Pons (tissue), 1 donor: Measurements from ENCODE around the gene HLA-C.
"Not testable (repeated sequence)": the region's sequence is repeated elsewhere in the genome, so short reads cannot be mapped to it uniquely, and the experiment has no call there.

ENCODE experiments used
- DNase-seq: peaks from one replicate; pipeline ENCODE4 v3.0.0-alpha.2; 2016; ENCODE audit warnings: low spot score

The HLA-C gene

DNA sequence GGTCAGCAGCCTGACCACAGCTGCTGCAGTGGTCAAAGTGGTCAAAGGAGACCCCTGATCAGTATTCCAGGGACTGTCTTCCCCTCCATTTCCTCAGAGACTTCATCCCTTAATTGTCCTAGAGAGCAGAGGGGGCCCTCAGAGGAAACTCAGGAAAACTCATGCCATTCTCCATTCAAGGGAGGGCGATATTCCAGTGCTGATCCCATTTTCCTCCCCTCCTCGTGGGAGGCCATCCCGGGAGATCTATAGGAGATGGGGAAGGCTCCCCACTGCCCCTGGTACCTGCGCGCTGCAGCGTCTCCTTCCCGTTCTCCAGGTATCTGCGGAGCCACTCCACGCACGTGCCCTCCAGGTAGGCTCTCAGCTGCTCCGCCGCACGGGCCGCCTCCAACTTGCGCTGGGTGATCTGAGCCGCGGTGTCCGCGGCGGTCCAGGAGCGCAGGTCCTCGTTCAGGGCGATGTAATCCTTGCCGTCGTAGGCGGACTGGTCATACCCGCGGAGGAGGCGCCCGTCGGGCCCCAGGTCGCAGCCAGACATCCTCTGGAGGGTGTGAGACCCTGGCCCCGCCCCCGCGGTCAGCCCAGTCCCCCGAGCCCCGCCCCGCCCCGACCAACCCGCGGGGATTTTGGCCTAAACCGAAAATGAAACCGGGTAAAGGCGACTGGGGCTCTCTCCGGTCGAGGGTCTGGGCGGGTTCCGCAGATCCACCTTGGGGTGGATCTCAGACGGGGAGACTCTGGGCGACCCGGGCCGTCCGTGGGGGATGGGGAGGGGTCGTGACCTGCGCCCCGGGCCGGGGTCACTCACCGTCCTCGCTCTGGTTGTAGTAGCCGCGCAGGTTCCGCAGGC, 878 bp downstream of the HLA-C start:
- no peak for DNase-seq

DNA sequence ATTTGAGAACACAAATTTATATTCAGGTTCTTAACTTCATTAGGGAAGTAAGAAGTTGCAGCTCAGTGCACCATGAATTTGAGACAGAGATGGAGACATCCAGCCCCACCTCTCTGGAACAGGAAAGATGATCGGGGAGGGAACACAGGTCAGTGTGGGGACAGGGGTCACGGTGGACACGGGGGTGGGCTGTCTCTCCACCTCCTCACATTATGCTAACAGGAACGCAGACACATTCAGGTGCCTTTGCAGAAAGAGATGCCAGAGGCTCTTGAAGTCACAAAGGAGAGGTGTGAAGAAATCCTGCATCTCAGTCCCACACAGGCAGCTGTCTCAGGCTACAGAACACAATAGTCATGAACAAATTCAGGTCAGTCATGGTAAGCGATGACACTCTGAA, 3.1 kb downstream of the HLA-C start:
- no peak for DNase-seq

DNA sequence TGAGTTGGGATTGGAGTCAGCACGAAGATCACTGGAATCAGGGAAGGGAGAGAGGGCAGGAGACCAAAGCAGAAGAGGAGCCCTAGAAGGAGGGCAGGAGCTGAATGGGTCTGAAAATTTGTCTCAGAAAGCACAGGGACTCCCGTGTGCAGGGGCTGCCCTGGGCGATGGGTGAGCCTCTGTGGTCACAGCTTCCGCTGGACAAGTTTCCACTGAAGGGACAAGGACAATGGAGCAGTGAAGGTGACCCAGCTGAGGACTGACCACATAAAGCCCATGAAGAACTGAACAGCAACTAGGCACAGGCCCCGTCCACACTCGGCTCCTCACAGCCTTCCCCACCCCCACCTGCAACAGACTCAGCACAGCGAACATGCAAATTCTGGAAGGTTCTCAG, 3.5 kb downstream of the HLA-C start:
- DNase-seq = no peak

GRCh38 chr6:31267651-31268368, 4.1 kb downstream of the HLA-C start:
- DNase-seq = no peak

- DNase-seq = no peak
Measured at GRCh38 chr6:31266567-31267360, 5.1 kb downstream of the HLA-C start.

GRCh38 chr6:31265926-31266325, 6.0 kb downstream of the HLA-C start:
- DNase-seq = no peak

- DNase-seq = not testable (repeated sequence)
Measured at GRCh38 chr6:31263346-31263933, 8.5 kb downstream of the HLA-C start.

- DNase-seq = not testable (repeated sequence)
Measured at GRCh38 chr6:31259995-31260394, 11.9 kb downstream of the HLA-C start.

DNA sequence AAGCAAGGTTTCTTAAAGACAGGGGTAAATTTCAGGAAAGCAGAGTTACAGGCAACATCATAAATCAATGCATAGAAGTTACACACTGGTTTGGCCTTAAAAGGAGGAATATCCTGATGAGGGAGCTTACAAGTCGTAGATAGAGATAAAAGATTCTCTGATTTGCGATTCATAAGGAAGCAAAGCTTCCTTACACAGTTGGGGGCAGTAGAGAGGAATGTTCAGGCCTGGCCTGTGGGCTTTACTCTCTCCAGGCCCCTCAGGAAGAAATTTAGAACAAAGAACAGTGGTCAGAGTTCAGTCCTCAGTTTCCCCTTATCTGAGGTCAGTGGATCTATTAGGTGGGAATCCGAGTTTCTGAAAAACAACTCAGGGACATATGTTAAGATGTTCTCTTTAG, 19.3 kb downstream of the HLA-C start:
- DNase-seq = no peak

GRCh38 chr6:31251261-31251660, 20.6 kb downstream of the HLA-C start:
- no peak for DNase-seq

- no peak for DNase-seq
Measured at GRCh38 chr6:31249184-31249583, 22.7 kb downstream of the HLA-C start.

DNA sequence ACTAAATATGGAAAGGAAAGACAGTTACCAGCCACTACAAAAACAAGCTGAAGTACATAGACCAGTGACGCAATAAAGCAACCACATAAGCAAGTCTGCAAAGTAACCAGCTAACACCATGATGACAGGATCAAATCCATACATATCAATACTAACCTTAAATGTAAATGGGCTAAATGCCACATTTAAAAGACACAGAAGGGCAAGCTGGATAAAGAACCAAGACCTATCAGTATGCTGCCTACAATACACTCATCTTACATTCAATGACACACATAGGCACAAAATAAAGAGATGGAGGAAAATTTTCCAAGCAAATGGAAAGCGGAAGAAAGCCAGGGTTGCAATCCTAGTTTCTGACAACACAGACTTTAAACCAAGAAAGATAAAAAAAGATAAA, 24.1 kb downstream of the HLA-C start:
- DNase-seq = no peak

DNA sequence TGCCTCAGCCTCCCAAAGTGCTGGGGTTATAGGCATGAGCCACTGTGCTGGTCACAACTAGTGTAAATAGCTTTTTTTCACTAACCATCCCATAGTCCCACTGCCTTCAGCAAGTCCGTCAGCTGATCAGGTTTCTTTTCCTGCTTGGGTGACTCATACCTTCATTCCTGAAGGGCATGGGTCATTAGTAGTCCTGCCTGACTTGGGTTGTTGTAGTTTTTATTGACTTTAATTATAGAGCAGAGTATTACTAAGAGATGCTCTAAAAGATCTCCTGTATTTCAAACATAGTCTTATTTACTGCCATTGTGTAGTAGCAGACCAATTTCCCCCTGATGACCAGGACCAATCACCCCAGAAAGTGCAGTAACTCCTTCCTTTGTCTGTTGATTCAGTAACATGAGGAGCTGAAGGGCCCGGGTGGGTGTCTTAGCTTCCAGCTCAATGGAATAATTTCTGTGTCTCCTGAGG, 25.8 kb downstream of the HLA-C start:
- DNase-seq = no peak

DNA sequence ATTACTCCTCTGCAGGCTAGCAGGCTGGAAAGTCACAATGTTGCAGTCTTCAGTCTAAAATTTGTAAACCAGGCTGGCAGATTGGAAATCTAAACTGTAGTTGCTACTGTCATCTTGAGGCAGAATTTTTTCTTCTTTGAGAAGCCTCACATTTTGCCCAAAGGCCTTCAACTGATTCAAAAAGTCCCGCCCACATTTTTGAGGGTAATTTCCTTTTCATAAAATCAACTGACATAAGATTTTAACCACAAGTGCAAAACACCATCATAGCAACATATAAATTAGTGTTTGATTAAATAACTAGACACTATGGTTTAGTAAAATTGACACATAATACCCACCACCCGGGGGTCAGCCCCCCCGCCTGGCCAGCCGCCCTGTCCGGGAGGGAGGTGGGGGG, 28.4 kb downstream of the HLA-C start:
- no peak for DNase-seq

- DNase-seq = no peak
Measured at GRCh38 chr6:31239854-31240253, 32.0 kb downstream of the HLA-C start.

GRCh38 chr6:31234101-31234500, 37.8 kb downstream of the HLA-C start:
- not testable (repeated sequence) for DNase-seq

DNA sequence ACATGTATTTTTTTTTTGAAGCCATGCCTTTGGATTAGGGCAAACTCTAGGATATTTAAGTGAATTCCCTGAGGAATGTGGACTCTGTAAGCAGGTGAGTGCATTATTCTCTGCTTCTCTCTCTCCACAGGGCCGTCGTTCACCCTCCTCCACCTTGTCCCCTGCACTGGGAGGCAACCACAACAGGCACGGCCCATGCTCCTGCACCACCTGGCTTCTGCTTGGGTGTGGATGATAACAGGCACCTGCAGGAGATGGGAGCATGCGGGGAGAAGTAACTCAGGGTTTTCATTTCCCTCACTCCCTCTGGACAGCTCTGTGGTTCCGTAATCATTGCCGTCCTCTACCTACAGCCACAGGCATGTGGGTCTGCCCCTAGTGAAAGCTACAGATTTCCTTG, 43.4 kb downstream of the HLA-C start:
- DNase-seq = no peak

DNA sequence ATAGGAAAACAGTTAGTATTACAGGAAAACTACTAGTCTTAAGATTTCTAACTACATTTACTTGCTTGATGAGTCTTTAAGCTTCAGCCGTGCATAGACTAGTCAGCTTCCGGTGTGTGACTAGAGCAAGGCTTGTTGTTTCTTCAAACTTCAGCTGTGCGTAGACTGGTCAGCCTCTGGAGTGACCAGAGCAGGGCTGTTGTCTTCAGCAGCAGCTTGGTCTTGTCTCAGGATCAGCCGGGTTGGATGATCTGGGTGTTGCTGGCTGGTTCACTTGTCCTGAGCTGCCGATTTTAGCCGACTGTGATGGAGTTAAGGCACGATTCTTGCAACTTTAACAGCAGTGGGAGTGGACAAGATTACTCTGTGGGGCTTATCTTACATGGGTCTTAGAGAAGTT, 44.7 kb downstream of the HLA-C start:
- DNase-seq = no peak

GRCh38 chr6:31225735-31226134, 46.2 kb downstream of the HLA-C start:
- DNase-seq = no peak

- no peak for DNase-seq
Measured at GRCh38 chr6:31222496-31222895, 49.4 kb downstream of the HLA-C start.
